ENCODE data around the gene CDKAL1.

GRCh38 chr6:20581070-20581469, 46.8 kb downstream of the CDKAL1 start:
- TF ChIP-seq TAF1 (IDR thresholded peaks at IDR 0.05; ENCODE audit: low read depth) (no peak), MAX (IDR thresholded peaks at IDR 0.05) (no peak), CEBPB (IDR thresholded peaks at IDR 0.05) (no peak), TEAD4 (IDR thresholded peaks at IDR 0.05) (no peak), FOXM1 (IDR thresholded peaks at IDR 0.05; ENCODE audit: borderline replicate concordance, low read depth) (no peak), REST (IDR thresholded peaks at IDR 0.05; ENCODE audit: low read depth) (no peak)
